Measurements from ENCODE around the gene STX1A.

DNA sequence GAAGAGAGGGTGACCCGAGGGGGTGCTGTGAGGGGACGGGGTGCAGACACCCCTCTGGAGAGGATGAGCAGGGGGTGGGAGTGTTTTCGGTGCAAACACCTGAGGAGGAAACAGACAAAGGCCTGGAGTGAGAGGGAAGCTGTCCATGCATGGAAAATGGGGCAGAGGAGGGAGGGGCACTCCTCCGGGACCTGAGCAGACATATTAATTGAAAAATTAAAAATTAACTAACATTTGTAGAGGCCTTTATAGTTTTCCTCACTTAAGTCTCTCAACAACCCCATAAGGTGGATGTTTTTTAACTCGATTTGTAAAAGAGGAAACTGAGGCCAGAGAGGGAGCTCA, 50.6 kb downstream of the STX1A start:
- TF ChIP-seq ZBTB8A (tag by site-specific recombination; IDR thresholded peaks at IDR 0.05) (no peak), MEIS1 (CRISPR knock-in tag; IDR thresholded peaks at IDR 0.05; ENCODE audit: borderline replicate concordance) (no peak), ZFP41 (tag by site-specific recombination; IDR thresholded peaks at IDR 0.05; ENCODE audit: borderline replicate concordance) (no peak), CTCF (tag by site-specific recombination; IDR thresholded peaks at IDR 0.05) (no peak), ZNF10 (tag by site-specific recombination; IDR thresholded peaks at IDR 0.05) (no peak)

All from HEK293 (cell line).